ENCODE measurements around the gene RPRD1A. TPM values are rescaled to one million over a fixed set of nuclear protein-coding genes. Genes with fewer than 3 reads are reported as not detected.

RPRD1A gene
- total and polyA plus RNA-seq, 9 of the 15 experiments (the other 6 are each of a cell fraction or from before 2014, with no cell fraction given): 30.2 to 142 (median 66.0) TPM

GRCh38 chr18:35972197-35973000, 95.0 kb downstream of the RPRD1A start, which contains the start of gene RMP24 (continued):
- TF ChIP-seq YY1 (IDR thresholded peaks at IDR 0.05; ENCODE audit: borderline replicate concordance in 1 of 3, control insufficient read depth in 1 of 3, extremely low read depth in 1 of 3, insufficient read depth in 3 of 3, insufficient read length in 1 of 3, insufficient replicate concordance in 2 of 3, low read depth in 1 of 3, low read length in 2 of 3) (peak in 2 of 3 experiments; percentile 57 to 74), ZNF347 (CRISPR knock-in tag; IDR thresholded peaks at IDR 0.05; ENCODE audit: low read depth) (no peak), RAD21 (CRISPR knock-in tag; conservative IDR thresholded peaks at IDR 0.05 in 1 of 2, IDR thresholded peaks at IDR 0.05 in 1 of 2) (0 out of 4 replicates have a peak, but pooled peaks of 1 of the 2 experiments have one; percentile 10), RREB1 (CRISPR knock-in tag; IDR thresholded peaks at IDR 0.05) (0 out of 2 replicates have a peak, but pooled peaks have one; percentile 59), DIDO1 (tag; IDR thresholded peaks at IDR 0.05; ENCODE audit: low read depth) (peak; percentile 80; the same call in 1 of the 2 replicates), FOS (IDR thresholded peaks at IDR 0.05; ENCODE audit: extremely low read depth, insufficient read length) (no peak), SREBF1 (IDR thresholded peaks at IDR 0.05; ENCODE audit: borderline replicate concordance, low read depth, low read length) (no peak), ZNF134 (CRISPR knock-in tag; conservative IDR thresholded peaks at IDR 0.05) (no peak), NCOA1 (IDR thresholded peaks at IDR 0.05; ENCODE audit: low read depth) (peak; percentile 98), NONO (IDR thresholded peaks at IDR 0.05; ENCODE audit: low read depth in 2 of 2, low read length in 1 of 2) (no peak; a peak in 1 of 4 replicates), NR2C2 (CRISPR knock-in tag; IDR thresholded peaks at IDR 0.05) (no peak; the same call in 1 of the 2 replicates), NR2C2 (tag; IDR thresholded peaks at IDR 0.05) (peak; percentile 81; the same call in 1 of the 2 replicates), ZNF274 (IDR thresholded peaks at IDR 0.05; ENCODE audit: borderline replicate concordance, low read depth, low read length) (no peak), ZNF780A (CRISPR knock-in tag; IDR thresholded peaks at IDR 0.05) (no peak), KDM2B (CRISPR knock-in tag; IDR thresholded peaks at IDR 0.05) (0 out of 2 replicates have a peak, but pooled peaks have one; percentile 62)
- TF ChIP-seq, protein P1, sequence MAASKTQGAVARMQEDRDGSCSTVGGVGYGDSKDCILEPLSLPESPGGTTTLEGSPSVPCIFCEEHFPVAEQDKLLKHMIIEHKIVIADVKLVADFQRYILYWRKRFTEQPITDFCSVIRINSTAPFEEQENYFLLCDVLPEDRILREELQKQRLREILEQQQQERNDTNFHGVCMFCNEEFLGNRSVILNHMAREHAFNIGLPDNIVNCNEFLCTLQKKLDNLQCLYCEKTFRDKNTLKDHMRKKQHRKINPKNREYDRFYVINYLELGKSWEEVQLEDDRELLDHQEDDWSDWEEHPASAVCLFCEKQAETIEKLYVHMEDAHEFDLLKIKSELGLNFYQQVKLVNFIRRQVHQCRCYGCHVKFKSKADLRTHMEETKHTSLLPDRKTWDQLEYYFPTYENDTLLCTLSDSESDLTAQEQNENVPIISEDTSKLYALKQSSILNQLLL (CRISPR knock-in tag; IDR thresholded peaks at IDR 0.05; ENCODE audit: borderline replicate concordance): no peak
- TF ChIP-seq, protein P2, sequence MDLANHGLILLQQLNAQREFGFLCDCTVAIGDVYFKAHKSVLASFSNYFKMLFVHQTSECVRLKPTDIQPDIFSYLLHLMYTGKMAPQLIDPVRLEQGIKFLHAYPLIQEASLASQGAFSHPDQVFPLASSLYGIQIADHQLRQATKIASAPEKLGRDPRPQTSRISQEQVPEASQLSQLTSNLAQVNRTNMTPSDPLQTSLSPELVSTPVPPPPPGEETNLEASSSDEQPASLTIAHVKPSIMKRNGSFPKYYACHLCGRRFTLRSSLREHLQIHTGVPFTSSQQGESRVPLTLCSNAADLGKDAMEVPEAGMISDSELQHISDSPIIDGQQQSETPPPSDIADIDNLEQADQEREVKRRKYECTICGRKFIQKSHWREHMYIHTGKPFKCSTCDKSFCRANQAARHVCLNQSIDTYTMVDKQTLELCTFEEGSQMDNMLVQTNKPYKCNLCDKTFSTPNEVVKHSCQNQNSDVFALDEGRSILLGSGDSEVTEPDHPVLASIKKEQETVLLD (IDR thresholded peaks at IDR 0.05): no peak
